ENCODE data around the gene OGA. TPM values are rescaled to one million over a fixed set of nuclear protein-coding genes. Genes with fewer than 3 reads are reported as not detected.
A peak's percentile ranks its signal among the peaks of the same experiment; 100 is the strongest.

The OGA gene
- total and polyA plus RNA-seq, 9 of the 15 experiments (the other 6 are each of a cell fraction or from before 2014, with no cell fraction given) = 13.5 to 73.5 (median 59.5) TPM

DNA sequence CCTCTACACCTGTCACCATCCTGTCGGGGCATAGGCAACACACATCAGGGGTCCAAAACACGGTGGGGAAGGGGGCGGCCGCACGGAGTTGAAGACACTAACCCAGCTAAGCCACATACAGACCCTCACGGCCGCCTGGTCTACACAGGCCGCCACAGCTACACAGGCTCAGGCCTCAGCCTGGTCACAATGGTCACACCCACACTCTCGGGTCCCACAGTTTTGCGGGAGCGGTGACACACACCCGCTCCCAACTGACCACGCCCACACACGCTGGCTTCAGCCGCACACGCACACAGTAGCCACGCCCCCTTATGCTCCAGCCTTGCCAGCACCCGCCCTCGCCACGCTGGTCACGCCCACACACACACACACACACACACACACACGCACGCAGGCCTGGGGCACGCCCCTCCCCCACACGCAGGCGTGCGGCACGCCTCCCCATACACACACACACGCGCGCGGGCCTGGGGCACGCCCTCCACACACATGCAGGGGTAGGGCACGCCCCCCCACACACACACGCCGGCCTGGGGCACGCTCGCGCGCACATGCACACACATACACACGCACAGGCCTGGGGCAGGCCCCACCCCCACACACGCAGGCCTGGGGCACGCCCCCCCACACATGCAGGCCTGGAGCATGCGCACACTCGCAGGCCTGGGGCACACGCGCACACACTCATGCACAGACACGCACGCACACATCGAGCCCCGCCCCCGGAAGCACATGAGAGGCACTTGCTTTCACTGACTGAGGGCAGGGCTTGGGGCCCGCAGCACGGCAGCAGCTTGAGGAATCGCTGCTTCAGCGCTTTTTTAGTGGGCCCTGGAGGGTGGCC is 12.3 kb upstream of the OGA start (continued):
- TF ChIP-seq, protein P1, sequence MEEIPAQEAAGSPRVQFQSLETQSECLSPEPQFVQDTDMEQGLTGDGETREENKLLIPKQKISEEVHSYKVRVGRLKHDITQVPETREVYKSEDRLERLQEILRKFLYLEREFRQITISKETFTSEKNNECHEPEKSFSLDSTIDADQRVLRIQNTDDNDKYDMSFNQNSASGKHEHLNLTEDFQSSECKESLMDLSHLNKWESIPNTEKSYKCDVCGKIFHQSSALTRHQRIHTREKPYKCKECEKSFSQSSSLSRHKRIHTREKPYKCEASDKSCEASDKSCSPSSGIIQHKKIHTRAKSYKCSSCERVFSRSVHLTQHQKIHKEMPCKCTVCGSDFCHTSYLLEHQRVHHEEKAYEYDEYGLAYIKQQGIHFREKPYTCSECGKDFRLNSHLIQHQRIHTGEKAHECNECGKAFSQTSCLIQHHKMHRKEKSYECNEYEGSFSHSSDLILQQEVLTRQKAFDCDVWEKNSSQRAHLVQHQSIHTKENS (CRISPR knock-in tag; IDR thresholded peaks at IDR 0.05) = no peak
- TF ChIP-seq ZNF274 (IDR thresholded peaks at IDR 0.05; ENCODE audit: borderline replicate concordance, low read depth, low read length) (no peak), BCOR (IDR thresholded peaks at IDR 0.05) (peak; percentile 34; the same call in 1 of the 2 replicates), POLR3A (IDR thresholded peaks at IDR 0.05; ENCODE audit: borderline replicate concordance, extremely low read depth, insufficient read depth, insufficient read length) (no peak), FIP1L1 (IDR thresholded peaks at IDR 0.05; ENCODE audit: low read depth, low read length, poor library complexity, severe bottlenecking) (peak; percentile 47), ZNF592 (IDR thresholded peaks at IDR 0.05) (no peak), THRAP3 (IDR thresholded peaks at IDR 0.05; ENCODE audit: borderline replicate concordance) (no peak), AFF4 (CRISPR knock-in tag; IDR thresholded peaks at IDR 0.05) (peak; percentile 86), MAFG (tag; conservative IDR thresholded peaks at IDR 0.05) (peak; percentile 76), JUN (IDR thresholded peaks at IDR 0.05; ENCODE audit: borderline replicate concordance, low read depth, low read length) (peak; percentile 22; the same call in 1 of the 2 replicates), JUN (CRISPR knock-in tag; IDR thresholded peaks at IDR 0.05; ENCODE audit: borderline replicate concordance) (no peak)
- TF ChIP-seq, protein P2, sequence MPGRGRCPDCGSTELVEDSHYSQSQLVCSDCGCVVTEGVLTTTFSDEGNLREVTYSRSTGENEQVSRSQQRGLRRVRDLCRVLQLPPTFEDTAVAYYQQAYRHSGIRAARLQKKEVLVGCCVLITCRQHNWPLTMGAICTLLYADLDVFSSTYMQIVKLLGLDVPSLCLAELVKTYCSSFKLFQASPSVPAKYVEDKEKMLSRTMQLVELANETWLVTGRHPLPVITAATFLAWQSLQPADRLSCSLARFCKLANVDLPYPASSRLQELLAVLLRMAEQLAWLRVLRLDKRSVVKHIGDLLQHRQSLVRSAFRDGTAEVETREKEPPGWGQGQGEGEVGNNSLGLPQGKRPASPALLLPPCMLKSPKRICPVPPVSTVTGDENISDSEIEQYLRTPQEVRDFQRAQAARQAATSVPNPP (IDR thresholded peaks at IDR 0.05; ENCODE audit: borderline replicate concordance, insufficient read depth, insufficient read length) = no peak

Data from K562 (cell line).